Activated CD4-positive, CD25-positive, alpha-beta regulatory T cell (primary cell): Measurements from ENCODE around the gene MKI67.

Source experiments
- DNase-seq, 4 experiments: peaks; one replicate each; lab custom pipeline; 2025; lab: John Stamatoyannopoulos, UW

Gene MKI67

DNA sequence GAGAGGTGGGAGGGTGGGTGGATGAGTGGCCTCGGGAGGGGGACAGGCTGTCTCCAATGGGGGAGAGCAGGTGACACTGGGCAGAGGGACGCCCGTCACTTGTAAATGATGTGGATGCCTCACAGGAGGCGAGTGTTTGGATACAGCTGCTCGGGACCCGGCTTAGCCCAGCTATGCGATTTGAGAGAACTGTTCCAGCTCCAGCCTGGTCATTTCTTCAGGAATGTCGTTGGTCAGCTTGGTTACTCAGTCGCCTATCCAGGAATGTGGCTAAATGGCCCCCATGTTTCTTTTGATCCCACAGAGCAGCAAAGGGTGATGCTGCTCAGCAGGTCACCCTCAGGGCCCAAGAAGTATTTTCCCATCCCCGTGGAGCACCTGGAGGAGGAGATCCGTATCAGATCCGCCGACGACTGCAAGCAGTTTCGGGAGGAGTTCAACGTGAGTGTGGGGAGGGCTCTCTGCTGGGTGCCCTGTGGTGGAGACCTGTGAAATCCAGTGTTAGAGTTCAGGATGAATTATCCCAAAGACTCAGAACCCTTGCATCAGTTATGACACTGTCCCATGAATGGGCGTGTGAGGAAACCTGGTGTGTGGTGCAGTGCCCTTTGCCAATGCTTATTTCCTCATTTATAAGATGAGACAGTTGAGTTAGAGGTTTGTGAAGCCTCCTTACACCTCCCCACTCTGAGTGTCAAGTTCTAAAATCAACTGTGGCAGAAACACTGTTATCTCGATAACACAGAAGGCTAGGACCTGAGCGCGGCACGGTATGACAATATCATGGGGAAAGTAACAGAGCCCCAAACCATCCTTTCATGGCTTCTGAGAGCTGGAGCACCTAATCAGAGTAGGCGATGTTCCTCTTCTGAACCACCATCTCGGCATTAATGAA, 76.8 kb downstream of the MKI67 start:
- no peak for DNase-seq

DNA sequence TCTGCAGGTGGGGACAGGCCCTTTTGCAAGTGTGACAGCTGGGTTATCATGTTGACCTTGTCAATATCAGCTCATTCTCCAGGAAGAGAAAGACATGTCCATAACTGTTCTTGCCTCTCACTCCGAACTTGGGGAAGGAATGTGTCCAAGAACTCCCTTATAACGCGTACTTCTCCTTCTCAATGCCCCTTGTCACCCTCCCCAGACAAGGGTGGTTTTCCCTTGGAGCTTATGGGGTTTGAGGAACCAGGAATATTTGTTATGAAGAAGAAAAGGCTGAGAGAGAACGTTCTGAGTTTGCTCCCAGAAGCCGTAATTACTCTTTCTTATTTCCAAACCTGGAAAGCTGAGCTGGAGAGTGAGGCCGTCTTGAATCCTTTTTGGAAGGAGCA, 77.4 kb downstream of the MKI67 start:
- no peak for DNase-seq

DNA sequence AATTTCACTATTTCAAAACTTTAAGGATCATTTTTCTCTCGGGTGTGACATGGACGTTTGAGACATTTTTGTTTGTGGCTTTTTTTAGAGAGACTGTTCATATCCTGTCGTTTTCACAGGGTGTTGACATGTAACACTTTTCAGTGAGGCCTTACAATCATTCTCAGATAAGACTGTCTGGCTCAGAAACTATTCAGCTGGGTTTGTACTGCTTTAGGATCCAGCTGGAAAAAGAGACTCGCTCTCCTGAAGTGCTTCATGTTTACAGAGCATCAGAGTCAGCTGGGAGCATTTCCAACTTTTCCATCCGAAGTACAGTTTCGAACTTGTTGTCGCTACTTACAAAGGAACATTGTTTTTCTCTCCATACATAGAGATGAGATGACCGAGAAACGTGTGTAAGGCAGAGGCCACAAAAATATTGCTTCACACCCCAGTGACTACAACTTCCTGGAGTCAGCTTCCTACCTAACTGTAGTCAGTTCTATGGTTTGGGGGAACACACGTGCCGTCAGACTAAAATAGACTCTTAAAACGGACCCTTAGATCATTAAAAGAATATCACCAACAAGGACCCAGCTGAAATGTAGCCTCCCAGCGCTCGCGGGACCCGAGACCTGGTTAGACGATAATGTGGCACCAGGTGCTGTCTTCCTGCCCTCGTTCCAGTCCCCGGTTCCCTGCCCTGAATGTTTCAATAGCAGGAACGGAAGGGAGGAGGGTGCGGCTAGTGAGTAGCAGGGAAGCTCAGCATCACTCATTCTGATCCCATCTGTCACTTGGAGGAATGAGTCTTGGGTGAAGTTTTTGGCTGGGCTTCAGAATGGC, 78.0 kb downstream of the MKI67 start:
- DNase-seq, result no peak

GRCh38 chr10:128047351-128047750, 78.9 kb downstream of the MKI67 start:
- peak; percentile 54 to 72 (median 64) for DNase-seq

DNA sequence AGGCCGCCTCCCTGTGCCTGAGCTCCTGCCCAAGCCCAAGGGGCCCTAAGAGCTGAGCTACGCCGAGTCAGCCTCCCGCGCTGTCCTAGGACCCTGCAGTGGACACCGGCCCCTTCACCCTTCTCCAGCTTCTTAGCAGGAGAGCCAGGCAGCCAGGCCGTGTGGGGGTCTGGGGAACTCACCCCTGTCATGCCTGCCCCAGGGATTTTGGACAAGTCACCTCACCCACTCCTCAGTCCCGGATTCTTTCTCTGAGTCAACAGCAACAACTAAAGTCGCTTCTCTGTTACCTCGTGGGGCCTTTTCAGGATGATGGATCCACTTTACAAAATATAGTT, 79.3 kb downstream of the MKI67 start:
- DNase-seq, result no peak
